Stimulated activated CD8-positive, alpha-beta memory T cell treated with anti-CD3 and anti-CD28 coated beads, Interleukin-4, amount 100 ng/mL, for 1 hour (primary cell): ENCODE data around the gene SLA2.
"Not testable (repeated sequence)": the region's sequence is repeated elsewhere in the genome, so short reads cannot be mapped to it uniquely, and the experiment has no call there.

Experiments
- DNase-seq, 2 donors: peaks; one replicate each; pipeline ENCODE4 v3.0.0-alpha.2; 2020; ENCODE audit warnings: low read depth in 2 of 2, low spot score in 1 of 2

Gene SLA2

GRCh38 chr20:36611625-36612024 lies 34.4 kb downstream of the SLA2 start:
- DNase-seq: no peak

- DNase-seq: not testable (repeated sequence)
Measured at GRCh38 chr20:36608388-36608728, 37.6 kb downstream of the SLA2 start.

- DNase-seq: no peak
Measured at GRCh38 chr20:36607586-36608387, 38.2 kb downstream of the SLA2 start.

GRCh38 chr20:36606158-36607066 lies 39.6 kb downstream of the SLA2 start:
- DNase-seq: no peak

- DNase-seq: peak; percentile 97 to 99
Measured at GRCh38 chr20:36605399-36606157, 40.4 kb downstream of the SLA2 start, which contains the start of gene RAB5IF. TSS of gene RAB5IF (plus strand) at chr20:36605779. CDS start at chr20:36605952, 173 bp downstream.

GRCh38 chr20:36604952-36605398 lies 41.0 kb downstream of the SLA2 start:
- no peak for DNase-seq

GRCh38 chr20:36601540-36601939 lies 44.5 kb downstream of the SLA2 start:
- DNase-seq: no peak

GRCh38 chr20:36599912-36600345 lies 46.1 kb downstream of the SLA2 start:
- DNase-seq: no peak

GRCh38 chr20:36593347-36593929 lies 52.6 kb downstream of the SLA2 start:
- DNase-seq: no peak

GRCh38 chr20:36591854-36592641 lies 53.9 kb downstream of the SLA2 start:
- DNase-seq: no peak

GRCh38 chr20:36591281-36591680 lies 54.7 kb downstream of the SLA2 start:
- DNase-seq: no peak

- DNase-seq: no peak
Measured at GRCh38 chr20:36587388-36588070, 58.5 kb downstream of the SLA2 start.

GRCh38 chr20:36585410-36586125 lies 60.4 kb downstream of the SLA2 start:
- no peak for DNase-seq

GRCh38 chr20:36584018-36584481 lies 61.9 kb downstream of the SLA2 start:
- DNase-seq: no peak

- no peak for DNase-seq
Measured at GRCh38 chr20:36582821-36583220, 63.2 kb downstream of the SLA2 start.

GRCh38 chr20:36582322-36582721 lies 63.7 kb downstream of the SLA2 start:
- DNase-seq: no peak

GRCh38 chr20:36579996-36580545 lies 65.9 kb downstream of the SLA2 start:
- no peak for DNase-seq

GRCh38 chr20:36578356-36579041 lies 67.5 kb downstream of the SLA2 start:
- no peak for DNase-seq
